CD4-positive, alpha-beta T cell treated with Interleukin-1 beta for 1 hour (primary cell): ENCODE measurements around the gene NRG2.

Experiments
- DNase-seq, 2 donors: peaks; one replicate each; pipeline ENCODE4 v3.0.0-alpha.2; 2020 to 2022

The NRG2 gene

GRCh38 chr5:139900546-139901250 lies 142.4 kb downstream of the NRG2 start:
- DNase-seq, result no peak

- DNase-seq, result no peak
These were observed 144.1 kb downstream of the NRG2 start for GRCh38 chr5:139898981-139899380.

- no peak for DNase-seq
These were observed 145.1 kb downstream of the NRG2 start for GRCh38 chr5:139897982-139898381.

GRCh38 chr5:139897342-139897741 lies 145.8 kb downstream of the NRG2 start:
- DNase-seq, result no peak

- no peak for DNase-seq
These were observed 146.4 kb downstream of the NRG2 start for GRCh38 chr5:139896718-139897117.

- DNase-seq, result no peak
These were observed 147.5 kb downstream of the NRG2 start for GRCh38 chr5:139895647-139896046.

GRCh38 chr5:139895046-139895445 lies 148.1 kb downstream of the NRG2 start:
- no peak for DNase-seq

- no peak for DNase-seq
These were observed 149.2 kb downstream of the NRG2 start for GRCh38 chr5:139893873-139894272.

GRCh38 chr5:139889410-139889809 lies 153.7 kb downstream of the NRG2 start:
- DNase-seq, result no peak

- no peak for DNase-seq
These were observed 154.7 kb downstream of the NRG2 start for GRCh38 chr5:139888370-139888769.

GRCh38 chr5:139886213-139886612 lies 156.9 kb downstream of the NRG2 start:
- DNase-seq, result no peak

GRCh38 chr5:139885857-139886208 lies 157.3 kb downstream of the NRG2 start:
- DNase-seq, result no peak

GRCh38 chr5:139885172-139885856 lies 157.8 kb downstream of the NRG2 start:
- no peak for DNase-seq

- DNase-seq, result no peak
These were observed 158.4 kb downstream of the NRG2 start for GRCh38 chr5:139884734-139885133.

- DNase-seq, result no peak
These were observed 159.0 kb downstream of the NRG2 start for GRCh38 chr5:139884144-139884543.

- no peak for DNase-seq
These were observed 160.0 kb downstream of the NRG2 start for GRCh38 chr5:139882961-139883539.

GRCh38 chr5:139882316-139882715 lies 160.8 kb downstream of the NRG2 start:
- no peak for DNase-seq

- DNase-seq, result no peak
These were observed 161.9 kb downstream of the NRG2 start for GRCh38 chr5:139881143-139881733.

- DNase-seq, result no peak
These were observed 162.5 kb downstream of the NRG2 start for GRCh38 chr5:139880416-139881142.

GRCh38 chr5:139878093-139878492 lies 165.0 kb downstream of the NRG2 start:
- no peak for DNase-seq

- DNase-seq, result no peak
These were observed 165.9 kb downstream of the NRG2 start for GRCh38 chr5:139877129-139877597.

- no peak for DNase-seq
These were observed 167.1 kb downstream of the NRG2 start for GRCh38 chr5:139875957-139876356.
